OCI-LY7 (cell line): ENCODE measurements around the gene CFAP65. TPM values are rescaled to one million over a fixed set of nuclear protein-coding genes. Genes with fewer than 3 reads are reported as not detected.

Source experiments
- BruUV-seq: library from RNA; stranded (reverse); fragments of 400-500 nt; replicated peaks from 2 replicates; lab custom pipeline; 2021; lab: Mats Ljungman, UMichigan
- CTCF ChIA-PET: fragments of 300-600 bp; sonication (Branson Sonifier 250); formaldehyde crosslinking; loops from one replicate; lab custom pipeline; 2022; ENCODE audit warnings: antibody characterized with exemption; ENCODE audit not compliant: unreplicated experiment; lab: Charles Lee
- POLR2A ChIA-PET: fragments of 300-600 bp; sonication (Branson Sonifier 250); formaldehyde crosslinking; loops from one replicate; lab custom pipeline; 2022; ENCODE audit warnings: antibody characterized with exemption; lab: Charles Lee
- DNase-seq: peaks from one replicate; pipeline ENCODE4 v3.0.0-alpha.2; 2015; ENCODE audit warnings: low spot score
- H2AFZ ChIP-seq: fragments of 200-600 bp; sonication (generic), shearing (Covaris generic); 2 replicates; pipeline ENCODE4 v1.6.1; 2014; ENCODE audit warnings: mild to moderate bottlenecking, antibody characterized with exemption, low read length, moderate library complexity
- H3K27ac ChIP-seq: fragments of 200-600 bp; sonication (generic); 2 replicates; pipeline ENCODE4 v1.5.1; 2014; ENCODE audit warnings: mixed run types, low read depth, mild to moderate bottlenecking, moderate library complexity, low read length, inconsistent platforms; ENCODE audit not compliant: poor library complexity, severe bottlenecking
- H3K36me3 ChIP-seq: fragments of 200-600 bp; sonication (generic); 2 replicates; pipeline ENCODE4 v1.6.1; 2014; ENCODE audit warnings: mild to moderate bottlenecking, antibody characterized with exemption, low read length, moderate library complexity, mixed read lengths; ENCODE audit not compliant: insufficient read depth
- H3K4me1 ChIP-seq: fragments of 200-600 bp; sonication (generic); 2 replicates; pipeline ENCODE4 v1.5.1; 2014; ENCODE audit warnings: mild to moderate bottlenecking, low read length; ENCODE audit not compliant: insufficient read depth, poor library complexity, severe bottlenecking
- H3K4me2 ChIP-seq: fragments of 200-600 bp; sonication (generic); 2 replicates; pipeline ENCODE4 v1.6.1; 2014; ENCODE audit warnings: mild to moderate bottlenecking, low read length
- H3K4me3 ChIP-seq: fragments of 200-600 bp; sonication (generic); 2 replicates; pipeline ENCODE4 v1.5.1; 2014; ENCODE audit warnings: mild to moderate bottlenecking, low read depth, low read length; ENCODE audit not compliant: poor library complexity, severe bottlenecking
- H3K79me2 ChIP-seq: fragments of 200-600 bp; sonication (generic); 2 replicates; pipeline ENCODE4 v1.6.1; 2016; ENCODE audit warnings: low read depth, mild to moderate bottlenecking, low read length, moderate library complexity, mixed read lengths; ENCODE audit not compliant: insufficient read depth
- H3K9me2 ChIP-seq: fragments of 200-600 bp; sonication (generic); 2 replicates; pipeline ENCODE4 v1.6.1; 2016; ENCODE audit warnings: mild to moderate bottlenecking, low read length, mixed read lengths; ENCODE audit not compliant: insufficient read depth
- H3K9me3 ChIP-seq: fragments of 200-600 bp; sonication (generic); 2 replicates; pipeline ENCODE4 v1.6.1; 2014; ENCODE audit warnings: mild to moderate bottlenecking, mixed run types, low read length, mixed read lengths
- H4K20me1 ChIP-seq: fragments of 200-600 bp; sonication (generic); 2 replicates; pipeline ENCODE4 v1.6.1; 2014; ENCODE audit warnings: mild to moderate bottlenecking, antibody characterized with exemption, low read length, moderate library complexity, mixed read lengths; ENCODE audit not compliant: insufficient read depth
- EZH2phosphoT487 ChIP-seq: fragments of 200-600 bp; sonication (generic); IDR thresholded peaks from 2 replicates; pipeline ENCODE4 v1.6.1; 2018; ENCODE audit warnings: low read depth, borderline replicate concordance, mild to moderate bottlenecking, mixed run types, antibody characterized with exemption, low read length, moderate library complexity, mixed read lengths
- intact Hi-C: fragments of 100-400 bp; cut with micrococcal nuclease; formaldehyde crosslinking; loops from one replicate; pipeline ENCODE4 v1.10.0; 2022; ENCODE audit not compliant: unreplicated experiment
- total RNA-seq, 2 experiments: library from RNA; depleted of rRNA in 1 of 2; stranded (reverse); fragments of >200 nt in 1 of 2; shearing (Covaris generic) in 1 of 2; gene quantifications; 2 replicates each; pipeline ENCODE4 v1.2.3, GENCODE V29; 2014 to 2022
- TF ChIP-seq, protein P1 (sequence below): fragments of 200-600 bp; sonication (generic); conservative IDR thresholded peaks from 2 replicates; pipeline ENCODE4 v1.5.1; 2014; ENCODE audit warnings: mild to moderate bottlenecking, antibody characterized with exemption, low read length, moderate library complexity, mixed read lengths

CFAP65 gene
- total RNA-seq, 2 experiments from 2014 or later: not detected

DNA sequence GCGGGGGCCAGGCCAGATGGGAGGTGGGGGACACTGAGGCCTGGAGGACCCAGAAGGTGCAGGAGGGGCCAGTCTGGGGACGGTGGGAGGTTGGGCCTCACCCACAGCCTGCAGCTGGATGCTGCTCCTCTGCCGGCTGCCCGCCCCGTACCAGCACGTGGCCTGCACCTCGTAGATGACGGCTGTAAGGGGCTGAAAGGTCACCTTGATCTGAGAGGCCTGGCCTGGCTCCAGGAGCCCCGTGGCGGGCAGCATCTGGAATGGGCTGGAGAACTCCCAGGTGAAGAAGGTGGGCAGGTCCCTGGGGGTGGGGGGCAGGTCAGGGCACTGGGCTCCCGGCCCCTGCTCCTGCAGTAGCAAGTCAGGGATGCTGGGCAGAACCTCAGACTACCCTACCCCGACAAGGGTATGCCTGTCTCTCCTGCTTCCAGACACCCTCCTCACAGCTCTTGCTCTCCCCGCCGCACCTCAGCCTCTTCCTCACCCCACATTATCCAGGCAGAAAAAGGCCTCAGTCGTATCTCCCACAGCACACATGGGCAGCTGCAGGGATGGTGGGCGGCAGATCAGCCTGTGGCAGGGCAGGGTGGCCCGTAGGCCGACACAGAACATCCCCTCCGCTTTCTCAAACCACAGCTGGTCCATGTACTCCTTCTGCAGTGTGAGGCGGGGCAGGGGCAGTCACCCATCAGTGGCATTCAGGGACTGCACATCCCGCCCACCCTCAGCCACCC is 10.1 kb downstream of the CFAP65 start:
- Histone ChIP-seq H3K4me1 (no peaks in the 10 kb centered on the region), H4K20me1 (no peaks in the 10 kb centered on the region), H2AFZ (no peak overlapping the region), H3K9me3 (no peaks in the 10 kb centered on the region), H3K79me2 (no peaks in the 10 kb centered on the region), H3K9me2 (no peaks in the 10 kb centered on the region), H3K36me3 (no peaks in the 10 kb centered on the region), H3K4me3 (no peak overlapping the region), H3K4me2 (no peak overlapping the region), H3K27ac (no peak overlapping the region)
- intact Hi-C loops: no loop called here
- CTCF ChIA-PET: interaction anchor here (1.6 kb wide), 1 partner anchor 73 kb away, joined by 4 read pairs; no protein-coding TSS in a partner anchor
- POLR2A ChIA-PET: interaction anchor here (0.5 kb wide), 1 partner anchor 87 kb away, joined by 3 read pairs; no protein-coding TSS in a partner anchor
- no TSS peak for BruUV-seq
- TF ChIP-seq, protein P1, sequence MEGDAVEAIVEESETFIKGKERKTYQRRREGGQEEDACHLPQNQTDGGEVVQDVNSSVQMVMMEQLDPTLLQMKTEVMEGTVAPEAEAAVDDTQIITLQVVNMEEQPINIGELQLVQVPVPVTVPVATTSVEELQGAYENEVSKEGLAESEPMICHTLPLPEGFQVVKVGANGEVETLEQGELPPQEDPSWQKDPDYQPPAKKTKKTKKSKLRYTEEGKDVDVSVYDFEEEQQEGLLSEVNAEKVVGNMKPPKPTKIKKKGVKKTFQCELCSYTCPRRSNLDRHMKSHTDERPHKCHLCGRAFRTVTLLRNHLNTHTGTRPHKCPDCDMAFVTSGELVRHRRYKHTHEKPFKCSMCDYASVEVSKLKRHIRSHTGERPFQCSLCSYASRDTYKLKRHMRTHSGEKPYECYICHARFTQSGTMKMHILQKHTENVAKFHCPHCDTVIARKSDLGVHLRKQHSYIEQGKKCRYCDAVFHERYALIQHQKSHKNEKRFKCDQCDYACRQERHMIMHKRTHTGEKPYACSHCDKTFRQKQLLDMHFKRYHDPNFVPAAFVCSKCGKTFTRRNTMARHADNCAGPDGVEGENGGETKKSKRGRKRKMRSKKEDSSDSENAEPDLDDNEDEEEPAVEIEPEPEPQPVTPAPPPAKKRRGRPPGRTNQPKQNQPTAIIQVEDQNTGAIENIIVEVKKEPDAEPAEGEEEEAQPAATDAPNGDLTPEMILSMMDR: no peak
- no peak for TF ChIP-seq EZH2phosphoT487
- DNase-seq: no peak

DNA sequence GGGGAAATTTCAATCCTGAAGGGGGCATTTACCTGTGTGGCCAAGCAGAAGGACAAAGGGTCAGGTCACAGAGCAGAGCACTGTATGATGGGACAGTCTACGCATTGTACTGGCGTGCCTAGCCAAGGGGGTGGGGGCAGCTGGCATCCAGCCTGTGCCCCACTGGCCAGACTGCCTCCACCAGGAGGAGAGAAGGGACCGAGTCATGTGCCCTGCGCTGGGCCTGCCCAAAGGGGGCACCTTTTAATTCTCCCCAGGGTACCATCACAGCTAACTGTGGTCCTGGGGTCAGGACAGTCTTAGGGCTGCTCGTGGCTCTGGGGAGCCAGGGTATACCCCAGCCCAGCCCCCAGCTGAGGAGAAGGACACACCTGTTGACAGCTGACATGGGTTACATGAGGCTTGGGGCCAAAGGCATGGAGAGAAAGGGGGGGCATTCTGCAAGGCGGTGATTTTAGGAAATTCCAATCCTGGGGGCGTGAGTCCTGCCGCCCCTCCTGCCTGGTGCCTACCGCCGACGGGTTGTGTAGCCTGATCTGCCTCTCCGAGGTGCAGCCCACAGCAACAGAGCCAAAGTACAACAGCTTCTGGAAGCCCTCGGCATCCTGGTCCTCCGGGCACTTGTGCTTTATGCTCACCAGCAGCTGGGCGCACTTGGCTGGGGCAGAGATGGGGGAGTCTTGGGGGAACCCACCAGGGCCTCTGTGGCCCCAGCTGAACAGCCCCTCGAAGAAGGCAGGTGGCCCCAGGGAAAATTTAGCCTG is 11.0 kb downstream of the CFAP65 start:
- H3K36me3 ChIP-seq: no peaks in the 10 kb centered on the region
- no peaks in the 10 kb centered on the region for H3K79me2 ChIP-seq
- H3K4me3 ChIP-seq: no peak overlapping the region
- ChIA-PET POLR2A (interaction anchor here (0.5 kb wide), 1 partner anchor 88 kb away, joined by 3 read pairs; no protein-coding TSS in a partner anchor), CTCF (interaction anchor here (0.5 to 1.6 kb wide), 10 partner anchors 11 to 265 kb away, joined by 3 to 5 read pairs (median 4); no protein-coding TSS in a partner anchor)
- H2AFZ ChIP-seq: no peak overlapping the region
- no peaks in the 10 kb centered on the region for H4K20me1 ChIP-seq
- no TSS peak for BruUV-seq
- no peaks in the 10 kb centered on the region for H3K9me2 ChIP-seq
- no peak for DNase-seq
- H3K9me3 ChIP-seq: no peaks in the 10 kb centered on the region
- TF ChIP-seq, protein P1: no peak
- no peak for TF ChIP-seq EZH2phosphoT487
- intact Hi-C loops: no loop called here
- no peak overlapping the region for H3K4me2 ChIP-seq
- H3K27ac ChIP-seq: no peak overlapping the region
- no peaks in the 10 kb centered on the region for H3K4me1 ChIP-seq
